Astrocyte of the cerebellum (primary cell): ENCODE measurements around the gene OR8B3.
"Not testable (repeated sequence)": the region's sequence is repeated elsewhere in the genome, so short reads cannot be mapped to it uniquely, and the experiment has no call there.

ENCODE experiments used
- DNase-seq: peaks from one replicate; pipeline ENCODE4 v3.0.0-alpha.2; 2011; ENCODE audit warnings: low read depth
- H3K4me3 ChIP-seq: 2 replicates; pipeline ENCODE4 v1.5.1; 2011; ENCODE audit warnings: mild to moderate bottlenecking, low read depth, low read length, moderate library complexity
- in situ Hi-C: cut with HindIII; loops from 2 replicates; pipeline ENCODE4 v1.10.0; 2017; ENCODE audit warnings: low sequenced_read_pairs
- TF ChIP-seq, protein P1 (sequence below): IDR thresholded peaks from 2 replicates; pipeline ENCODE4 v1.5.1; 2012; ENCODE audit warnings: low read length, low read depth, moderate library complexity, mild to moderate bottlenecking; ENCODE audit errors: missing control alignments

The OR8B3 gene

DNA sequence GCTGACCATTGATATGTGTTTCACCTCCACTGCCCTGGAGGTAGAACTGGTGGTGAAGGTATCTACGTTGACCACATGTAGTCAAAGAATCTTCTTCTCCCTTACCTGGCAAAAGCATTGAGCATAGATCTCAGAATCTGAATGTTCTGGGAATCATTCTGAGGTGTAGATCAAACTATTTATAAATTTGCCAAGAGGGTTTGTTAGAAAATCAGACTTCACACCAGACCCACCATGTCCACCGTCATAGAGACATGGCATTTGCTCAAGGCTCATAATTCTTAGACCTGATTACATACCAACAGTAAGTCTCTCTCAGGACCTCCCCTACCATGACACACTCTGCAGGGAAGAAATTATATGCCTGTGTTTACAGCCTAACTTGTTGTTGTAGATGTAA lies 14.4 kb downstream of the OR8B3 start, which contains the start of gene OR8B2:
OR8B2 (minus strand) TSS at position 101 of the 400 bp plus-strand sequence. CDS start 1,156 bp downstream, outside the sequence.
- in situ Hi-C loops = no loop called here
- TF ChIP-seq, protein P1, sequence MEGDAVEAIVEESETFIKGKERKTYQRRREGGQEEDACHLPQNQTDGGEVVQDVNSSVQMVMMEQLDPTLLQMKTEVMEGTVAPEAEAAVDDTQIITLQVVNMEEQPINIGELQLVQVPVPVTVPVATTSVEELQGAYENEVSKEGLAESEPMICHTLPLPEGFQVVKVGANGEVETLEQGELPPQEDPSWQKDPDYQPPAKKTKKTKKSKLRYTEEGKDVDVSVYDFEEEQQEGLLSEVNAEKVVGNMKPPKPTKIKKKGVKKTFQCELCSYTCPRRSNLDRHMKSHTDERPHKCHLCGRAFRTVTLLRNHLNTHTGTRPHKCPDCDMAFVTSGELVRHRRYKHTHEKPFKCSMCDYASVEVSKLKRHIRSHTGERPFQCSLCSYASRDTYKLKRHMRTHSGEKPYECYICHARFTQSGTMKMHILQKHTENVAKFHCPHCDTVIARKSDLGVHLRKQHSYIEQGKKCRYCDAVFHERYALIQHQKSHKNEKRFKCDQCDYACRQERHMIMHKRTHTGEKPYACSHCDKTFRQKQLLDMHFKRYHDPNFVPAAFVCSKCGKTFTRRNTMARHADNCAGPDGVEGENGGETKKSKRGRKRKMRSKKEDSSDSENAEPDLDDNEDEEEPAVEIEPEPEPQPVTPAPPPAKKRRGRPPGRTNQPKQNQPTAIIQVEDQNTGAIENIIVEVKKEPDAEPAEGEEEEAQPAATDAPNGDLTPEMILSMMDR = no peak

DNA sequence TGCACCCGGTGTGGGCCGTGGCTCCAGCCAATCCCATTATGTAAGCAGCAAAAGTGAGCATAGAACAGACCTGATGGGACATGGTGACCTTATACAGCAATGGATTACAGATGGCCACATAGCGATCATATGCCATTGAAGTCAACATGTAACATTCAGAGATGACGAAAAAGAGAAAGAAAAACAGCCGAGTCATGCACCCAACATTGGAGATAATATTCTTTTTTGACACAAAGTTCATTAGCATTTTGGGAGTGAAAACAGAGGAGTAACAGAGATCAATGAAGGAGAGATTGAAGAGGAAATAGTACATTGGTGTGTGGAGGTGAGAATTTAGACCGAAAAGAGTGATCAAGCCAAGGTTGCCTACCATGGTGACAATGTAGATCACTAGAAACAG lies 16.0 kb downstream of the OR8B3 start:
- in situ Hi-C loops, DNase-seq, H3K4me3 ChIP-seq: not testable (repeated sequence)

More for the DNA sequence above, 14.4 kb downstream of the OR8B3 start, which contains the start of gene OR8B2:
- H3K4me3 ChIP-seq = no peak within 1 kb of the TSS
- no peak for DNase-seq

- DNase-seq = no peak
- no peak overlapping the region for H3K4me3 ChIP-seq
- in situ Hi-C loops = no loop called here
- TF ChIP-seq, protein P1 = no peak
These were observed 18.2 kb downstream of the OR8B3 start for GRCh38 chr11:124380585-124380984.

DNA sequence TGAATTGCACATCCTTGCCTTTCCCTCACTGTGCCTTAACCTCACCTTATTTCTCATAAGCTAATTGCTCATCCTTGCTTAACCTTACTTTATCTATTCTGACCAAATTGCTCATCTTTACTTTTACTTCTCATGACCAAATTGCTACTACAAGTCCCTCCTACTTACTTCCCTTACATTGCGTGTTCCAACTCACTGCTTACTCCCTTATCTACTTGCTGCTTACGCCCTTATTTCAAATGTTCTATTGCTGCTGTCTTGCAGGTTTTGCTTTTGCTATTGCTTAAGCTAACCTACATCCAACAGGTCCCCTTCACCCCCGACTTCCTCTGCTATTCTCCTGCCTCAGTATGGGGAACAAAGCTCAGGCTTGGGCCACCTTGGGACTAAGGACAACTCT lies 22.5 kb downstream of the OR8B3 start:
- TF ChIP-seq, protein P1 = no peak
- no peak overlapping the region for H3K4me3 ChIP-seq
- DNase-seq = no peak
- in situ Hi-C loops = no loop called here

GRCh38 chr11:124359566-124359965 lies 39.3 kb downstream of the OR8B3 start:
- no peak for DNase-seq
- in situ Hi-C loops = no loop called here
- TF ChIP-seq, protein P1 = no peak
- H3K4me3 ChIP-seq = no peak overlapping the region

DNA sequence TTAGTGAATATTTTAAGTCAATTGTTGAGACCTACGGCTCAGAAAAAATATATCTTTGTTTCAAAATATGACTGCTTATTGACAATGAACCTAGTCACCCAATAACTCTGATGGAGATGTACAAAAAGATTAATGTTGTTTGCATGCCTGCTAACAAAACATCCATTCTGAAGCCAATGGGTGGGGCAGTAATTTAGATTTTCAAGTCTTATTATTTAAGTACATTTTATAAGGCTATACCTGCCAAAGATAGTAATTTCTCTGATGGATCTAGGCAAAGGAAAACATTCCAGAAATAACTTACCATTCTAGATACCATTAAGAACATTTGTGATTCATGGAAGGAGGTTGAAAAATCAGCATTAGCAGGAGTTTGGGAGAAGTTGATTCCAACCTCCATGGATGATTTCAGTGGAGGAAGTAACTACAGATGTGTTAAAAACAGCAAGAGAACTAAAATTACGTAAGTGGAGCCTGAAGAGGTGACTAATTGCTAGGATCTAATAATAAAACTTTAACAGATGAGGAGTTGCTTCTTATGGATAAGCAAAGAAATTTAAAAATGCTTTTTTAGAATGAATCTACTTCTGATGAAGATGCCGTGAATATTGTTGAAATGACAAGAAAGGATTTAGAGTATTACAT lies 52.4 kb downstream of the OR8B3 start:
- TF ChIP-seq, protein P1 = no peak
- in situ Hi-C loops = no loop called here
- no peak for DNase-seq
- no peak overlapping the region for H3K4me3 ChIP-seq
